AG04449 (cell line): ENCODE data around the gene SAC3D1.

Experiments
- CTCF ChIA-PET: fragments of 350-600 bp; formaldehyde crosslinking; extraction: SDS; loops from one replicate; lab custom pipeline; 2021; ENCODE audit warnings: antibody characterized with exemption; lab: Yijun Ruan, JAX
- POLR2A ChIA-PET: fragments of 400-600, 350-600 bp; formaldehyde crosslinking; extraction: SDS; loops from one replicate; lab custom pipeline; 2020; ENCODE audit warnings: antibody characterized with exemption, inconsistent platforms; lab: Yijun Ruan, JAX
- DNase-seq: peaks from one replicate; pipeline ENCODE4 v3.0.0-alpha.2; 2010; ENCODE audit warnings: low read depth, low spot score
- H3K4me3 ChIP-seq: 2 replicates; pipeline ENCODE4 v1.5.1; 2011; ENCODE audit warnings: low read depth, mild to moderate bottlenecking, control low read depth, low read length
- TF ChIP-seq, protein P1 (sequence below): IDR thresholded peaks from one replicate; pipeline ENCODE4 v1.5.1; 2011; ENCODE audit warnings: mild to moderate bottlenecking, moderate library complexity, low read length, control low read depth, inconsistent platforms; ENCODE audit not compliant: insufficient read depth; ENCODE audit errors: missing control alignments

SAC3D1 gene

DNA sequence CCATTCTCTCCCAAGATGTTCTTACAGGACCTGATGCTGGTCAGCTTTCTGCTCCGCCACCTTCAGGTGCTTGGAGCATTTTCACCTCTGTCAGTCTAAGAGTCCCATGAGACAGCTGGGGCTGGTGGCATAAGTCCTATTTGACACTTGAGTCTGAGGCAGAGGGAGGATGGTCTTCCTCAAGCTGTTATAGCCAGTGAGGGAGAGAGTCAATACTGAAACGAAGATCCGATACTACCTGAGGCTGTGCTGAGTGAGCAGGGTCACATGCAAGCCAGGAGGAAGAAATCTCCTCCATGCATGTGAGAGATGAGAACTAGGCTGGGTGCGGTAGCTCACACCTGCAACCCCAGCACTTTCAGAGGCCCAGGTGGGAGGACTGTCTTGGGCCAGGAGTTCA, 48.6 kb downstream of the SAC3D1 start:
- H3K4me3 ChIP-seq = no peak overlapping the region
- POLR2A ChIA-PET = no interaction called here
- TF ChIP-seq, protein P1, sequence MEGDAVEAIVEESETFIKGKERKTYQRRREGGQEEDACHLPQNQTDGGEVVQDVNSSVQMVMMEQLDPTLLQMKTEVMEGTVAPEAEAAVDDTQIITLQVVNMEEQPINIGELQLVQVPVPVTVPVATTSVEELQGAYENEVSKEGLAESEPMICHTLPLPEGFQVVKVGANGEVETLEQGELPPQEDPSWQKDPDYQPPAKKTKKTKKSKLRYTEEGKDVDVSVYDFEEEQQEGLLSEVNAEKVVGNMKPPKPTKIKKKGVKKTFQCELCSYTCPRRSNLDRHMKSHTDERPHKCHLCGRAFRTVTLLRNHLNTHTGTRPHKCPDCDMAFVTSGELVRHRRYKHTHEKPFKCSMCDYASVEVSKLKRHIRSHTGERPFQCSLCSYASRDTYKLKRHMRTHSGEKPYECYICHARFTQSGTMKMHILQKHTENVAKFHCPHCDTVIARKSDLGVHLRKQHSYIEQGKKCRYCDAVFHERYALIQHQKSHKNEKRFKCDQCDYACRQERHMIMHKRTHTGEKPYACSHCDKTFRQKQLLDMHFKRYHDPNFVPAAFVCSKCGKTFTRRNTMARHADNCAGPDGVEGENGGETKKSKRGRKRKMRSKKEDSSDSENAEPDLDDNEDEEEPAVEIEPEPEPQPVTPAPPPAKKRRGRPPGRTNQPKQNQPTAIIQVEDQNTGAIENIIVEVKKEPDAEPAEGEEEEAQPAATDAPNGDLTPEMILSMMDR = no peak
- DNase-seq = no peak
- CTCF ChIA-PET = interaction anchor here (1.1 to 4.7 kb wide), 3 partner anchors 12 to 75 kb away, joined by 4 to 35 read pairs (median 5); partner anchors contain the start of gene TM7SF2

DNA sequence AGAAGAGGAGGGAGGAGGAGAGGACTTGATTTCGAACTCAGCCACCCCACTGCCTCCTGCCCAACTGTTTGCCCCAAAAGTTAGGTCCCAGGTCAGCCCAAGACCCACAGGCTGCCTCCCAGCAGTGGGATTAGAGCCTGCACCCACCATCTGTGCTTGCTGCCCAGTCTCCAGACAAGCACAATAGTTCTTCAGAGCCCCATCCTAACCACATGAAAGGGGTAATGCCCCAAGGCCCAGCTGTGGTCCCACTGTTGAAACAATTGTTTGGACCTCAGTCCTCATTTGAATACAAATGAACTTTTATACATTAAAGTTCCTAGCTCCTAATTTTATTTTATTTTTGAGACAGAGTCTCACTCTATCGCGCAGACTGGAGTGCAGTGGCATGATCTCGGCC, 49.6 kb downstream of the SAC3D1 start:
- ChIA-PET CTCF (interaction anchor here (0.8 to 4.7 kb wide), 6 partner anchors 11 to 248 kb away, joined by 3 to 35 read pairs (median 4); partner anchors contain the start of genes TM7SF2 and ZNHIT2), POLR2A (interaction anchor here (0.6 to 0.7 kb wide), 2 partner anchors 27 to 758 kb away, joined by 3 read pairs; partner anchors contain the start of gene ZNHIT2)
- TF ChIP-seq, protein P1 = no peak
- DNase-seq = no peak
- H3K4me3 ChIP-seq = no peak overlapping the region
